ENCODE results near the gene MPDZ.

Gene MPDZ

GRCh38 chr9:13279284-13280141 lies at the start of gene MPDZ:
Gene MPDZ (minus strand): TSS chr9:13279692. CDS start chr9:13250315, 29,377 bp downstream.
- Mint-ChIP-seq H3K27me3 (peaks cover 16% of the 10 kb centered on the region), H3K36me3 (no peaks in the 10 kb centered on the region), H3K9me3 (ENCODE audit: low read depth) (no peaks in the 10 kb centered on the region), H3K27ac (no peak within 1 kb of the TSS), H3K4me3 (no peak within 1 kb of the TSS), H3K4me1 (ENCODE audit: low read depth) (peaks cover 1% of the 10 kb centered on the region)

GRCh38 chr9:13324988-13325387 lies 45.5 kb upstream of the MPDZ start:
- Mint-ChIP-seq H3K27me3 (no peaks in the 10 kb centered on the region), H3K4me1 (ENCODE audit: low read depth) (no peaks in the 10 kb centered on the region), H3K4me3 (no peak overlapping the region), H3K27ac (no peak overlapping the region), H3K36me3 (no peaks in the 10 kb centered on the region), H3K9me3 (ENCODE audit: low read depth) (peaks cover under 1% of the 10 kb centered on the region)

GRCh38 chr9:13322828-13323550 lies 43.5 kb upstream of the MPDZ start:
- H3K4me1 Mint-ChIP-seq (ENCODE audit: low read depth), result no peaks in the 10 kb centered on the region
- H3K36me3 Mint-ChIP-seq, result no peaks in the 10 kb centered on the region

GRCh38 chr9:13318027-13318426 lies 38.5 kb upstream of the MPDZ start:
- Mint-ChIP-seq H3K9me3 (ENCODE audit: low read depth) (peaks cover 19% of the 10 kb centered on the region), H3K27me3 (no peaks in the 10 kb centered on the region), H3K27ac (no peak overlapping the region), H3K4me1 (ENCODE audit: low read depth) (no peaks in the 10 kb centered on the region), H3K36me3 (no peaks in the 10 kb centered on the region), H3K4me3 (no peak overlapping the region)

More at GRCh38 chr9:13322828-13323550, 43.5 kb upstream of the MPDZ start:
- peaks cover 15% of the 10 kb centered on the region for H3K9me3 Mint-ChIP-seq (ENCODE audit: low read depth)
- no peak overlapping the region for H3K4me3 Mint-ChIP-seq
- H3K27me3 Mint-ChIP-seq, result no peaks in the 10 kb centered on the region
- no peak overlapping the region for H3K27ac Mint-ChIP-seq

- peaks cover 8% of the 10 kb centered on the region for H3K9me3 Mint-ChIP-seq (ENCODE audit: low read depth)
- H3K4me1 Mint-ChIP-seq (ENCODE audit: low read depth), result no peaks in the 10 kb centered on the region
- H3K27ac Mint-ChIP-seq, result no peak overlapping the region
- no peaks in the 10 kb centered on the region for H3K27me3 Mint-ChIP-seq
- peaks cover 2% of the 10 kb centered on the region for H3K36me3 Mint-ChIP-seq
- H3K4me3 Mint-ChIP-seq, result no peak overlapping the region
Measured at GRCh38 chr9:13296972-13297371, 17.5 kb upstream of the MPDZ start.

- Mint-ChIP-seq H3K36me3 (peaks cover 2% of the 10 kb centered on the region), H3K9me3 (ENCODE audit: low read depth) (peaks cover 4% of the 10 kb centered on the region), H3K27ac (no peak overlapping the region), H3K4me1 (ENCODE audit: low read depth) (no peaks in the 10 kb centered on the region), H3K4me3 (no peak overlapping the region), H3K27me3 (no peaks in the 10 kb centered on the region)
Measured at GRCh38 chr9:13295556-13295955, 16.1 kb upstream of the MPDZ start.

GRCh38 chr9:13292782-13293181 lies 13.3 kb upstream of the MPDZ start:
- no peaks in the 10 kb centered on the region for H3K27me3 Mint-ChIP-seq
- no peak overlapping the region for H3K4me3 Mint-ChIP-seq
- no peak overlapping the region for H3K27ac Mint-ChIP-seq
- no peaks in the 10 kb centered on the region for H3K4me1 Mint-ChIP-seq (ENCODE audit: low read depth)
- no peaks in the 10 kb centered on the region for H3K9me3 Mint-ChIP-seq (ENCODE audit: low read depth)
- H3K36me3 Mint-ChIP-seq, result peaks cover 2% of the 10 kb centered on the region

- Mint-ChIP-seq H3K27ac (no peak overlapping the region), H3K4me1 (ENCODE audit: low read depth) (no peaks in the 10 kb centered on the region), H3K27me3 (no peaks in the 10 kb centered on the region), H3K4me3 (no peak overlapping the region), H3K36me3 (peaks cover 2% of the 10 kb centered on the region), H3K9me3 (ENCODE audit: low read depth) (no peaks in the 10 kb centered on the region)
Measured at GRCh38 chr9:13292158-13292557, 12.7 kb upstream of the MPDZ start.

GRCh38 chr9:13291718-13292117 lies 12.2 kb upstream of the MPDZ start:
- no peak overlapping the region for H3K27ac Mint-ChIP-seq
- peaks cover 2% of the 10 kb centered on the region for H3K36me3 Mint-ChIP-seq
- H3K4me1 Mint-ChIP-seq (ENCODE audit: low read depth), result no peaks in the 10 kb centered on the region
- H3K9me3 Mint-ChIP-seq (ENCODE audit: low read depth), result no peaks in the 10 kb centered on the region
- H3K4me3 Mint-ChIP-seq, result no peak overlapping the region
- H3K27me3 Mint-ChIP-seq, result no peaks in the 10 kb centered on the region

GRCh38 chr9:13284011-13284410 lies 4.5 kb upstream of the MPDZ start:
- H3K36me3 Mint-ChIP-seq, result no peaks in the 10 kb centered on the region
- H3K27ac Mint-ChIP-seq, result no peak overlapping the region
- H3K27me3 Mint-ChIP-seq, result peaks cover 10% of the 10 kb centered on the region
- H3K9me3 Mint-ChIP-seq (ENCODE audit: low read depth), result peaks cover 7% of the 10 kb centered on the region
- no peak overlapping the region for H3K4me3 Mint-ChIP-seq
- no peaks in the 10 kb centered on the region for H3K4me1 Mint-ChIP-seq (ENCODE audit: low read depth)

- peaks cover 1% of the 10 kb centered on the region for H3K4me1 Mint-ChIP-seq (ENCODE audit: low read depth)
- no peak overlapping the region for H3K4me3 Mint-ChIP-seq
- H3K27me3 Mint-ChIP-seq, result peaks cover 12% of the 10 kb centered on the region
- no peaks in the 10 kb centered on the region for H3K36me3 Mint-ChIP-seq
- H3K27ac Mint-ChIP-seq, result no peak overlapping the region
- H3K9me3 Mint-ChIP-seq (ENCODE audit: low read depth), result peaks cover 7% of the 10 kb centered on the region
Measured at GRCh38 chr9:13282998-13283397, 3.5 kb upstream of the MPDZ start.

- Mint-ChIP-seq H3K4me1 (ENCODE audit: low read depth) (peaks cover 1% of the 10 kb centered on the region), H3K4me3 (no peak overlapping the region), H3K27ac (no peak overlapping the region), H3K9me3 (ENCODE audit: low read depth) (peaks cover 7% of the 10 kb centered on the region), H3K36me3 (no peaks in the 10 kb centered on the region), H3K27me3 (peaks cover 16% of the 10 kb centered on the region)
Measured at GRCh38 chr9:13281356-13282016, 2.0 kb upstream of the MPDZ start.

- no peak overlapping the region for H3K27ac Mint-ChIP-seq
- H3K9me3 Mint-ChIP-seq (ENCODE audit: low read depth), result no peaks in the 10 kb centered on the region
- H3K27me3 Mint-ChIP-seq, result peaks cover 16% of the 10 kb centered on the region
- peaks cover 1% of the 10 kb centered on the region for H3K4me1 Mint-ChIP-seq (ENCODE audit: low read depth)
- no peaks in the 10 kb centered on the region for H3K36me3 Mint-ChIP-seq
- no peak overlapping the region for H3K4me3 Mint-ChIP-seq
Measured at GRCh38 chr9:13278368-13279246, 885 bp downstream of the MPDZ start.

GRCh38 chr9:13278023-13278367 lies 1.5 kb downstream of the MPDZ start:
- no peak overlapping the region for H3K4me3 Mint-ChIP-seq
- no peaks in the 10 kb centered on the region for H3K9me3 Mint-ChIP-seq (ENCODE audit: low read depth)
- H3K4me1 Mint-ChIP-seq (ENCODE audit: low read depth), result peaks cover 1% of the 10 kb centered on the region
- H3K36me3 Mint-ChIP-seq, result no peaks in the 10 kb centered on the region
- H3K27me3 Mint-ChIP-seq, result peaks cover 16% of the 10 kb centered on the region
- H3K27ac Mint-ChIP-seq, result no peak overlapping the region
